GM19043 (cell line): Measurements from ENCODE around the gene FER1L5.

ENCODE experiments used
- ATAC-seq: cut with Tn5 transposase; IDR thresholded peaks from one replicate; pipeline ENCODE4 v1.9.1; 2021; ENCODE audit warnings: low read depth; ENCODE audit not compliant: unreplicated experiment

FER1L5 gene

GRCh38 chr2:96669539-96670215 is 27.1 kb downstream of the FER1L5 start:
- no peak for ATAC-seq

GRCh38 chr2:96679848-96680247 is 37.3 kb downstream of the FER1L5 start:
- no peak for ATAC-seq

GRCh38 chr2:96680561-96681141 is 38.1 kb downstream of the FER1L5 start:
- ATAC-seq: no peak

GRCh38 chr2:96681540-96681939 is 39.0 kb downstream of the FER1L5 start:
- no peak for ATAC-seq

- no peak for ATAC-seq
These were observed 40.7 kb downstream of the FER1L5 start for GRCh38 chr2:96683307-96683706.

GRCh38 chr2:96683972-96684820 is 41.6 kb downstream of the FER1L5 start:
- no peak for ATAC-seq

GRCh38 chr2:96684883-96685576 is 42.5 kb downstream of the FER1L5 start:
- no peak for ATAC-seq

- no peak for ATAC-seq
These were observed 43.3 kb downstream of the FER1L5 start for GRCh38 chr2:96685577-96686459.

GRCh38 chr2:96687266-96687665 is 44.7 kb downstream of the FER1L5 start:
- ATAC-seq: no peak

- no peak for ATAC-seq
These were observed 45.4 kb downstream of the FER1L5 start for GRCh38 chr2:96687711-96688640.

- no peak for ATAC-seq
These were observed 46.3 kb downstream of the FER1L5 start for GRCh38 chr2:96688649-96689430.

GRCh38 chr2:96689431-96689991 is 46.9 kb downstream of the FER1L5 start:
- no peak for ATAC-seq

- no peak for ATAC-seq
These were observed 47.9 kb downstream of the FER1L5 start for GRCh38 chr2:96690306-96691021.

GRCh38 chr2:96691022-96691612 is 48.6 kb downstream of the FER1L5 start:
- ATAC-seq: no peak

GRCh38 chr2:96692094-96692971 is 49.8 kb downstream of the FER1L5 start:
- ATAC-seq: no peak
